ENCODE measurements around the gene KCNQ1. TPM values are rescaled to one million over a fixed set of nuclear protein-coding genes. Genes with fewer than 3 reads are reported as not detected.

KCNQ1 gene
- total RNA-seq, 1 experiment from 2014 or later = 2.5 TPM

DNA sequence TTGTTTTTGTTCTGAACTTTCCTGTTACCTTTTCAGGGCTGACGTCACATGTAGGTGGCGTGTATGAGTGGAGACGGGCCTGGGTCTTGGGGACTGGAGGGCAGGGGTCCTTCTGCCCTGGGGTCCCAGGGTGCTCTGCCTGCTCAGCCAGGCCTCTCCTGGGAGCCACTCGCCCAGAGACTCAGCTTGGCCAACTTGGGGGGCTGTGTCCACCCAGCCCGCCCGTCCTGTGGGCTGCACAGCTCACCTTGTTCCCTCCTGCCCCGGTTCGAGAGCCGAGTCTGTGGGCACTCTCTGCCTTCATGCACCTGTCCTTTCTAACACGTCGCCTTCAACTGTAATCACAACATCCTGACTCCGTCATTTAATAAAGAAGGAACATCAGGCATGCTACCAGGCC, 47.8 kb upstream of the KCNQ1 start:
- Mint-ChIP-seq H3K36me3 (peaks cover 9% of the 10 kb centered on the region), H3K27me3 (ENCODE audit: low read depth) (no peaks in the 10 kb centered on the region), H3K9me3 (no peaks in the 10 kb centered on the region), H3K4me1 (peaks cover 5% of the 10 kb centered on the region; the same call in 1 of the 2 replicates), H3K4me3 (no peak overlapping the region), H3K27ac (no peak overlapping the region)
- no peak for TF ChIP-seq FOXK1 (CRISPR knock-in tag; IDR thresholded peaks at IDR 0.05)
- TF ChIP-seq, protein P1, sequence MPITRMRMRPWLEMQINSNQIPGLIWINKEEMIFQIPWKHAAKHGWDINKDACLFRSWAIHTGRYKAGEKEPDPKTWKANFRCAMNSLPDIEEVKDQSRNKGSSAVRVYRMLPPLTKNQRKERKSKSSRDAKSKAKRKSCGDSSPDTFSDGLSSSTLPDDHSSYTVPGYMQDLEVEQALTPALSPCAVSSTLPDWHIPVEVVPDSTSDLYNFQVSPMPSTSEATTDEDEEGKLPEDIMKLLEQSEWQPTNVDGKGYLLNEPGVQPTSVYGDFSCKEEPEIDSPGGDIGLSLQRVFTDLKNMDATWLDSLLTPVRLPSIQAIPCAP (CRISPR knock-in tag; IDR thresholded peaks at IDR 0.05) = no peak
- CTCF ChIA-PET = interaction anchor here (6.2 kb wide), 1 partner anchor 92 kb away, joined by 62 read pairs; no protein-coding TSS in a partner anchor
- POLR2A ChIA-PET = no interaction called here
- ATAC-seq = no peak
- DNase-seq (ENCODE audit: low spot score) = no peak

DNA sequence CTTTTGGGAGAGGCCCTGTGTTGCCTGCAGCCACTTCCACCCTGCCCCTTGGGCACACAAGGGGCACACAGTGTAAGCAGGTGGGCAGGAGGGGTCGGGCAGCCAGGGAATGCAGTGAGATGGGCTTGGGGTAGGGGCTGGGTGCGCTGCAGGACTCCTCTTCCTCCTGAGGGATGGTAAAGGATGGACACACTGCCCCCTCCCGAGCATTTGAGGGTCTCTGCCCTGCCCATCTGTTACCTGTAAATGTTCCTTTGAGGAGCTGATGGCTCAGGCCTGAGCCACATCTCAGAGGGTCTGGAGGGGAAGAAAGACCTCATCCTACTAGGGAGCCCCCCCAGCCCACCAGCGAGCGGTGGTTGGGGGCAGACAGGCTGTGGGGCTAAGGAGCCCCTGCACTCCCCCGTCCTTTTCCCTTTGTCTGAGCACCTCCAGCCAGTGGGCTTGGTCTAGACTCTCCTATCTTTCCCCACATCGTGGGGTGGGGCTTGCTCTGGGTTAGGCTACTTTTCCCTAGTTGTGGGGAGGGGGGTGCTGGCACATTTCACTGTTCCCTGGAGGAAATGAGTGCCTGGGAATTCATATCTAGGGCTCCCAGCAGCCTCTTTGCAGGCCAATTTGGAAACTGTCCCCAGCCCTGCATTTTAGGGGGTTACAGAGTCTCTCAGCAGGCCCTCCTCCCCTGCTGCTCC, 46.0 kb upstream of the KCNQ1 start:
- H3K27me3 Mint-ChIP-seq (ENCODE audit: low read depth) = no peaks in the 10 kb centered on the region
- peak overlapping the region; percentile 83 for H3K4me3 Mint-ChIP-seq
- TF ChIP-seq GTF2I (CRISPR knock-in tag; conservative IDR thresholded peaks at IDR 0.05) (no peak), FOXK1 (CRISPR knock-in tag; IDR thresholded peaks at IDR 0.05) (no peak), SP1 (CRISPR knock-in tag; conservative IDR thresholded peaks at IDR 0.05) (no peak), ETV6 (CRISPR knock-in tag; IDR thresholded peaks at IDR 0.05) (no peak), ZNF219 (CRISPR knock-in tag; IDR thresholded peaks at IDR 0.05; ENCODE audit: borderline replicate concordance) (no peak)
- TF ChIP-seq, protein P2, sequence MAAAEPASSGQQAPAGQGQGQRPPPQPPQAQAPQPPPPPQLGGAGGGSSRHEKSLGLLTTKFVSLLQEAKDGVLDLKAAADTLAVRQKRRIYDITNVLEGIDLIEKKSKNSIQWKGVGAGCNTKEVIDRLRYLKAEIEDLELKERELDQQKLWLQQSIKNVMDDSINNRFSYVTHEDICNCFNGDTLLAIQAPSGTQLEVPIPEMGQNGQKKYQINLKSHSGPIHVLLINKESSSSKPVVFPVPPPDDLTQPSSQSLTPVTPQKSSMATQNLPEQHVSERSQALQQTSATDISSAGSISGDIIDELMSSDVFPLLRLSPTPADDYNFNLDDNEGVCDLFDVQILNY (CRISPR knock-in tag; IDR thresholded peaks at IDR 0.05) = no peak
- TF ChIP-seq, protein P3, sequence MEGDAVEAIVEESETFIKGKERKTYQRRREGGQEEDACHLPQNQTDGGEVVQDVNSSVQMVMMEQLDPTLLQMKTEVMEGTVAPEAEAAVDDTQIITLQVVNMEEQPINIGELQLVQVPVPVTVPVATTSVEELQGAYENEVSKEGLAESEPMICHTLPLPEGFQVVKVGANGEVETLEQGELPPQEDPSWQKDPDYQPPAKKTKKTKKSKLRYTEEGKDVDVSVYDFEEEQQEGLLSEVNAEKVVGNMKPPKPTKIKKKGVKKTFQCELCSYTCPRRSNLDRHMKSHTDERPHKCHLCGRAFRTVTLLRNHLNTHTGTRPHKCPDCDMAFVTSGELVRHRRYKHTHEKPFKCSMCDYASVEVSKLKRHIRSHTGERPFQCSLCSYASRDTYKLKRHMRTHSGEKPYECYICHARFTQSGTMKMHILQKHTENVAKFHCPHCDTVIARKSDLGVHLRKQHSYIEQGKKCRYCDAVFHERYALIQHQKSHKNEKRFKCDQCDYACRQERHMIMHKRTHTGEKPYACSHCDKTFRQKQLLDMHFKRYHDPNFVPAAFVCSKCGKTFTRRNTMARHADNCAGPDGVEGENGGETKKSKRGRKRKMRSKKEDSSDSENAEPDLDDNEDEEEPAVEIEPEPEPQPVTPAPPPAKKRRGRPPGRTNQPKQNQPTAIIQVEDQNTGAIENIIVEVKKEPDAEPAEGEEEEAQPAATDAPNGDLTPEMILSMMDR (IDR thresholded peaks at IDR 0.05) = no peak
- ATAC-seq = no peak
- H3K27ac Mint-ChIP-seq = peak overlapping the region; percentile 82
- H3K36me3 Mint-ChIP-seq = peaks cover 15% of the 10 kb centered on the region
- ChIA-PET CTCF (interaction anchor here (0.9 to 7.7 kb wide), 4 partner anchors 20 to 94 kb away, joined by 3 to 81 read pairs (median 33); no protein-coding TSS in a partner anchor), POLR2A (no interaction called here)
- H3K9me3 Mint-ChIP-seq = no peaks in the 10 kb centered on the region
- peaks cover 5% of the 10 kb centered on the region; the same call in 1 of the 2 replicates for H3K4me1 Mint-ChIP-seq
- DNase-seq (ENCODE audit: low spot score) = no peak

DNA sequence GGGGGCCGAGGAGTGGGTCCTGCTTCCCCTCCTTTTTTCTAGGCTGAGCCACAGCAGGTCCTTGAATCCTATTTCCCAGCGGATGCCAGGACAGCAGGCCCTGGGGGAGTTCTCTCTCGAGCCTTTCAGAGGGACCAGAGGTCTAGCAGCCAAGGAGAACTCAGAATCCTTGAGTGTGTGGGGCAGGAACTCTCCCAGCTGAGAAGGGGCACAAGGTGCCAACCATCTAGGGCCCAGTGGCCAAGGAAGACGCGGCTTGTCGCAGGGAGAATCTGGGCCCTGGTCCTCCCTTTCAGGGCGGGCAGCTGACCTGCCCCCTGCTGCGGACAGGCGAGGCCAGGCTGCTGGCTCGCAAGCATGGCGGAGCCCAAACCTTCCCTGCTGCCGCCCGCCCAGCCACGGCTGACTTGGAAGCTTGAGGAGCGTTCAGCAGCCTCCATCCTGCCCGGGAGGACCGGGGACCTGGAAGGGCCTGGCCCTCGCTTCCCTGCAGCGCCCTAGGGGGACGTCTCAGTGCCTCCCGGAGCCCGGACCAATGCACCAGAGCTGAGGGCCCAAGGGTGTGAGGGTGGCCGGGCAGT, 45.2 kb upstream of the KCNQ1 start:
- H3K27me3 Mint-ChIP-seq (ENCODE audit: low read depth) = no peaks in the 10 kb centered on the region
- ChIA-PET CTCF (interaction anchor here (0.9 to 7.7 kb wide), 11 partner anchors 12 to 202 kb away, joined by 3 to 81 read pairs (median 7); partner anchors contain the start of gene CD81), POLR2A (interaction anchor here (0.9 to 2.3 kb wide), 3 partner anchors 9 to 89 kb away, joined by 3 to 7 read pairs (median 6); no protein-coding TSS in a partner anchor)
- peak overlapping the region; percentile 83 for H3K4me3 Mint-ChIP-seq
- H3K36me3 Mint-ChIP-seq = peaks cover 15% of the 10 kb centered on the region
- no peaks in the 10 kb centered on the region for H3K9me3 Mint-ChIP-seq
- H3K4me1 Mint-ChIP-seq = peaks cover 5% of the 10 kb centered on the region; the same call in 1 of the 2 replicates
- no peak for TF ChIP-seq KAT7 (CRISPR knock-in tag; IDR thresholded peaks at IDR 0.05; ENCODE audit: borderline replicate concordance)
- 0 out of 2 replicates have a peak, but pooled peaks have one; percentile 6 for TF ChIP-seq NFATC4 (CRISPR knock-in tag; IDR thresholded peaks at IDR 0.05)
- 0 out of 2 replicates have a peak, but pooled peaks have one; percentile 7 for TF ChIP-seq SMAD3 (CRISPR knock-in tag; IDR thresholded peaks at IDR 0.05; ENCODE audit: borderline replicate concordance)
- 0 out of 2 replicates have a peak, but pooled peaks have one; percentile 9 for TF ChIP-seq NFYB (CRISPR knock-in tag; conservative IDR thresholded peaks at IDR 0.05; ENCODE audit: low read depth)
- TF ChIP-seq, protein P4, sequence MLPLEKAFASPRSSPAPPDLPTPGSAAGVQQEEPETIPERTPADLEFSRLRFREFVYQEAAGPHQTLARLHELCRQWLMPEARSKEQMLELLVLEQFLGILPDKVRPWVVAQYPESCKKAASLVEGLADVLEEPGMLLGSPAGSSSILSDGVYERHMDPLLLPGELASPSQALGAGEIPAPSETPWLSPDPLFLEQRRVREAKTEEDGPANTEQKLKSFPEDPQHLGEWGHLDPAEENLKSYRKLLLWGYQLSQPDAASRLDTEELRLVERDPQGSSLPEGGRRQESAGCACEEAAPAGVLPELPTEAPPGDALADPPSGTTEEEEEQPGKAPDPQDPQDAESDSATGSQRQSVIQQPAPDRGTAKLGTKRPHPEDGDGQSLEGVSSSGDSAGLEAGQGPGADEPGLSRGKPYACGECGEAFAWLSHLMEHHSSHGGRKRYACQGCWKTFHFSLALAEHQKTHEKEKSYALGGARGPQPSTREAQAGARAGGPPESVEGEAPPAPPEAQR (CRISPR knock-in tag; IDR thresholded peaks at IDR 0.05) = no peak
- ATAC-seq (no peak), DNase-seq (ENCODE audit: low spot score) (no peak)
- H3K27ac Mint-ChIP-seq = no peak overlapping the region

Data from WTC11 (cell line).